Liver (tissue), 9 donors: ENCODE results near the gene TMTC1. TPM values are rescaled to one million over a fixed set of nuclear protein-coding genes. Genes with fewer than 3 reads are reported as not detected.

ENCODE experiments used
- DNase-seq: peaks from one replicate; pipeline ENCODE4 v3.0.0-alpha.2; 2017; ENCODE audit warnings: low spot score
- H3K27ac ChIP-seq, 2 donors: one replicate each; pipeline ENCODE4 v1.7.0; 2013; ENCODE audit warnings: inconsistent platforms in 2 of 2, low read length in 2 of 2, control low read depth in 1 of 2, low read depth in 1 of 2, mild to moderate bottlenecking in 1 of 2
- H3K27me3 ChIP-seq, 4 donors: one replicate each; pipeline versions ENCODE4 v1.6.1 to v1.7.0; 2013; ENCODE audit warnings: low read length in 3 of 4, inconsistent platforms in 1 of 4, mild to moderate bottlenecking in 1 of 4, moderate library complexity in 1 of 4; ENCODE audit not compliant: control insufficient read depth in 4 of 4, insufficient read depth in 4 of 4
- H3K36me3 ChIP-seq, 4 donors: one replicate each; pipeline versions ENCODE4 v1.6.1 to v1.7.0; 2013; ENCODE audit warnings: low read length in 3 of 4, mild to moderate bottlenecking in 3 of 4, low read depth in 1 of 4, moderate library complexity in 1 of 4; ENCODE audit not compliant: control insufficient read depth in 4 of 4, insufficient read depth in 3 of 4
- H3K4me1 ChIP-seq, 4 donors: one replicate each; pipeline versions ENCODE4 v1.6.1 to v1.7.0; 2013; ENCODE audit warnings: low read length in 3 of 4, mild to moderate bottlenecking in 3 of 4, moderate library complexity in 1 of 4; ENCODE audit not compliant: control insufficient read depth in 4 of 4, insufficient read depth in 4 of 4
- H3K4me3 ChIP-seq, 3 donors: one replicate each; pipeline versions ENCODE4 v1.6.1 to v1.7.0; 2013; ENCODE audit warnings: low read length in 3 of 3, control low read depth in 1 of 3, low read depth in 1 of 3, mild to moderate bottlenecking in 1 of 3
- H3K9ac ChIP-seq, 2 donors: one replicate each; pipeline ENCODE4 v1.7.0; 2013; ENCODE audit warnings: low read length in 2 of 2, mild to moderate bottlenecking in 2 of 2, moderate library complexity in 2 of 2, control low read depth in 1 of 2, low read depth in 1 of 2
- H3K9me3 ChIP-seq, 4 donors: one replicate each; pipeline versions ENCODE4 v1.6.1 to v1.7.0; 2013; ENCODE audit warnings: low read length in 3 of 4; ENCODE audit not compliant: control insufficient read depth in 4 of 4
- EGR1 ChIP-seq, 2 donors: IDR thresholded peaks; 2 replicates each; pipeline ENCODE4 v1.6.1; 2016 to 2018; ENCODE audit warnings: antibody characterized with exemption in 2 of 2, low read depth in 2 of 2
- FOXA1 ChIP-seq: IDR thresholded peaks from 2 replicates; pipeline ENCODE4 v1.6.1; 2016; ENCODE audit warnings: antibody characterized with exemption
- FOXA2 ChIP-seq: IDR thresholded peaks from 2 replicates; pipeline ENCODE4 v1.6.1; 2016; ENCODE audit warnings: antibody characterized with exemption
- GABPA ChIP-seq, 2 donors: IDR thresholded peaks in 1 of 2; conservative IDR thresholded peaks in 1 of 2; 2 replicates each; pipeline ENCODE4 v1.6.1; 2016; ENCODE audit warnings: antibody characterized with exemption in 2 of 2, mild to moderate bottlenecking in 1 of 2, moderate library complexity in 1 of 2
- HNF4A ChIP-seq, 2 donors: conservative IDR thresholded peaks; 2 replicates each; pipeline ENCODE4 v1.6.1; 2016; ENCODE audit warnings: antibody characterized with exemption in 2 of 2, mild to moderate bottlenecking in 2 of 2
- HNF4G ChIP-seq: IDR thresholded peaks from 2 replicates; pipeline ENCODE4 v1.6.1; 2016; ENCODE audit warnings: antibody characterized with exemption
- JUND ChIP-seq, 2 donors: IDR thresholded peaks; 2 replicates each; pipeline ENCODE4 v1.6.1; 2016; ENCODE audit warnings: antibody characterized with exemption in 2 of 2
- NR2F2 ChIP-seq: IDR thresholded peaks from 2 replicates; pipeline ENCODE4 v1.6.1; 2016; ENCODE audit warnings: antibody characterized with exemption
- RAD21 ChIP-seq, 2 donors: IDR thresholded peaks; 2 replicates each; pipeline ENCODE4 v1.6.1; 2016; ENCODE audit warnings: antibody characterized with exemption in 2 of 2, mild to moderate bottlenecking in 2 of 2
- RXRA ChIP-seq, 2 donors: IDR thresholded peaks; 2 replicates each; pipeline ENCODE4 v1.6.1; 2017 to 2018; ENCODE audit warnings: antibody characterized with exemption in 2 of 2, mild to moderate bottlenecking in 1 of 2
- SP1 ChIP-seq: IDR thresholded peaks from 2 replicates; pipeline ENCODE4 v1.6.1; 2018; ENCODE audit warnings: antibody characterized with exemption, mild to moderate bottlenecking
- TAF1 ChIP-seq: conservative IDR thresholded peaks from 2 replicates; pipeline ENCODE4 v1.6.1; 2016; ENCODE audit warnings: antibody characterized with exemption, mild to moderate bottlenecking
- YY1 ChIP-seq: IDR thresholded peaks from 2 replicates; pipeline ENCODE4 v1.6.1; 2016; ENCODE audit warnings: antibody characterized with exemption, mild to moderate bottlenecking
- WGBS: extraction: QIAGEN DNeasy Blood & Tissue Kit; methylation state at CpG from one replicate; pipeline ENCODE4 v1.1.7; 2013; 5-methylcytosine and 5-hydroxymethylcytosine counted together
- polyA plus RNA-seq, 2 donors: library from polyadenylated mRNA; stranded (reverse) in 1 of 2; unstranded in 1 of 2; fragments of 200-250 nt in 1 of 2; fragments of >200 nt in 1 of 2; fragmentation: Nextera tagmentation in 1 of 2; extraction: Ambion mirVana in 1 of 2; gene quantifications; one replicate each; pipeline versions ENCODE4 v1.2.1 to v1.2.3, GENCODE V29; 2013 to 2015
- total RNA-seq, 2 donors: library from RNA; depleted of rRNA; stranded (reverse); fragments of >200 nt; gene quantifications; one replicate each; pipeline ENCODE4 v1.2.3, GENCODE V29; 2014
- TF ChIP-seq, protein P1 (sequence below): IDR thresholded peaks from 2 replicates; pipeline ENCODE4 v1.6.1; 2016; ENCODE audit warnings: antibody characterized with exemption
- TF ChIP-seq, protein P2 (sequence below): IDR thresholded peaks from 2 replicates; pipeline ENCODE4 v1.6.1; 2016; ENCODE audit warnings: antibody characterized with exemption, mild to moderate bottlenecking
- TF ChIP-seq, protein P3 (sequence below): IDR thresholded peaks from 2 replicates; pipeline ENCODE4 v1.6.1; 2016; ENCODE audit warnings: antibody characterized with exemption
- TF ChIP-seq, protein P4 (sequence below): IDR thresholded peaks from 2 replicates; pipeline ENCODE4 v1.6.1; 2016; ENCODE audit warnings: antibody characterized with exemption
- donor health status: healthy.
- donor health status: healthy.
- donor health status: healthy.
- donor health status: healthy.
- donor health status: healthy.

The TMTC1 gene
- total and polyA plus RNA-seq, 4 donors = 0.76 to 3.3 (median 2.1) TPM

DNA sequence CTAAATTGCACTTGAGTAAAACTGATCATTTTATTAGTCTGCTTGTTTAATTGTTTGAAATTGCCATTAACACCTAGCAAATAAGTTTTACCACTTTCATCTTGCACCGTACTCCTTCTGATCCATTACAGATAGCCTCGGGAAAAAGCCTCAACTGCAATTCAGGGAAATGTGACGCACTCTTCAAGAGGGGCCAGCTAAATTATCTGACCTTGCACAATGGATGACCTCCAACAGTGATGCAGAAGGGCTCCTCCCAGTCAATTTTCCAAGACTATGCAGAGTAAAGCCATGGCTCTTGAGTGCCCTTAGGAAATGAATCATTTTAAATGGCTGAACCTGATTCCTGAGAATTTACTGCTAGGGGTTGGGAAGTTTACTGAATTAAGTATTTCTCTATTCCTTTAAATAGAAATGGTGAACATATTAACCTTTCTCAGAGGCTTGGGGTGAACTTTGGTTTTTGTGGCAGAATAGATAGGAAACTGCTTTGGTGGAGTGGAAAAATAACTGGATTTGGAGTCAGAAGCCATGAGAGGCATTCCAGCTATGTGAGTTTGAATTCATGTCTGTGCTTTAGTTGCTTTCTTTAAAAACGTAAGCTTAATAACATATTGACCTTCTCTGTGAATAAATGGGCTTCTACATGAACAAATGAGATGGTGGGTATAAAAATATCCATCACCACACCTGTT is 221.5 kb downstream of the TMTC1 start:
- Histone ChIP-seq H3K9ac (no peak overlapping the region), H3K9me3 (no peaks in the 10 kb centered on the region), H3K4me3 (no peak overlapping the region), H3K4me1 (peaks cover 0 to 5% (median 0%) of the 10 kb centered on the region in 4 donors), H3K36me3 (no peaks in the 10 kb centered on the region), H3K27me3 (no peaks in the 10 kb centered on the region), H3K27ac (no peak overlapping the region)
- no peak for DNase-seq
- TF ChIP-seq, protein P1, sequence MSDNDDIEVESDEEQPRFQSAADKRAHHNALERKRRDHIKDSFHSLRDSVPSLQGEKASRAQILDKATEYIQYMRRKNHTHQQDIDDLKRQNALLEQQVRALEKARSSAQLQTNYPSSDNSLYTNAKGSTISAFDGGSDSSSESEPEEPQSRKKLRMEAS = no peak
- TF ChIP-seq JUND (IDR thresholded peaks at IDR 0.05) (peak in 1 of 2 donors; percentile 50), YY1 (peak; percentile 38), HNF4A (conservative IDR thresholded peaks at IDR 0.05) (no peak), NR2F2 (peak; percentile 95), TAF1 (no peak), SP1 (peak; percentile 19), RXRA (IDR thresholded peaks at IDR 0.05) (peak in 1 of 2 donors; percentile 10), HNF4G (no peak), RAD21 (IDR thresholded peaks at IDR 0.05) (no peak), EGR1 (IDR thresholded peaks at IDR 0.05; ENCODE audit: low read depth in 2 of 2) (no peak)
- TF ChIP-seq, protein P2, sequence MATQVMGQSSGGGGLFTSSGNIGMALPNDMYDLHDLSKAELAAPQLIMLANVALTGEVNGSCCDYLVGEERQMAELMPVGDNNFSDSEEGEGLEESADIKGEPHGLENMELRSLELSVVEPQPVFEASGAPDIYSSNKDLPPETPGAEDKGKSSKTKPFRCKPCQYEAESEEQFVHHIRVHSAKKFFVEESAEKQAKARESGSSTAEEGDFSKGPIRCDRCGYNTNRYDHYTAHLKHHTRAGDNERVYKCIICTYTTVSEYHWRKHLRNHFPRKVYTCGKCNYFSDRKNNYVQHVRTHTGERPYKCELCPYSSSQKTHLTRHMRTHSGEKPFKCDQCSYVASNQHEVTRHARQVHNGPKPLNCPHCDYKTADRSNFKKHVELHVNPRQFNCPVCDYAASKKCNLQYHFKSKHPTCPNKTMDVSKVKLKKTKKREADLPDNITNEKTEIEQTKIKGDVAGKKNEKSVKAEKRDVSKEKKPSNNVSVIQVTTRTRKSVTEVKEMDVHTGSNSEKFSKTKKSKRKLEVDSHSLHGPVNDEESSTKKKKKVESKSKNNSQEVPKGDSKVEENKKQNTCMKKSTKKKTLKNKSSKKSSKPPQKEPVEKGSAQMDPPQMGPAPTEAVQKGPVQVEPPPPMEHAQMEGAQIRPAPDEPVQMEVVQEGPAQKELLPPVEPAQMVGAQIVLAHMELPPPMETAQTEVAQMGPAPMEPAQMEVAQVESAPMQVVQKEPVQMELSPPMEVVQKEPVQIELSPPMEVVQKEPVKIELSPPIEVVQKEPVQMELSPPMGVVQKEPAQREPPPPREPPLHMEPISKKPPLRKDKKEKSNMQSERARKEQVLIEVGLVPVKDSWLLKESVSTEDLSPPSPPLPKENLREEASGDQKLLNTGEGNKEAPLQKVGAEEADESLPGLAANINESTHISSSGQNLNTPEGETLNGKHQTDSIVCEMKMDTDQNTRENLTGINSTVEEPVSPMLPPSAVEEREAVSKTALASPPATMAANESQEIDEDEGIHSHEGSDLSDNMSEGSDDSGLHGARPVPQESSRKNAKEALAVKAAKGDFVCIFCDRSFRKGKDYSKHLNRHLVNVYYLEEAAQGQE = no peak
- TF ChIP-seq, protein P3, sequence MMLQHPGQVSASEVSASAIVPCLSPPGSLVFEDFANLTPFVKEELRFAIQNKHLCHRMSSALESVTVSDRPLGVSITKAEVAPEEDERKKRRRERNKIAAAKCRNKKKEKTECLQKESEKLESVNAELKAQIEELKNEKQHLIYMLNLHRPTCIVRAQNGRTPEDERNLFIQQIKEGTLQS = no peak
- WGBS = 75% methylated on average over 4 of the region's 4 CpGs

DNA sequence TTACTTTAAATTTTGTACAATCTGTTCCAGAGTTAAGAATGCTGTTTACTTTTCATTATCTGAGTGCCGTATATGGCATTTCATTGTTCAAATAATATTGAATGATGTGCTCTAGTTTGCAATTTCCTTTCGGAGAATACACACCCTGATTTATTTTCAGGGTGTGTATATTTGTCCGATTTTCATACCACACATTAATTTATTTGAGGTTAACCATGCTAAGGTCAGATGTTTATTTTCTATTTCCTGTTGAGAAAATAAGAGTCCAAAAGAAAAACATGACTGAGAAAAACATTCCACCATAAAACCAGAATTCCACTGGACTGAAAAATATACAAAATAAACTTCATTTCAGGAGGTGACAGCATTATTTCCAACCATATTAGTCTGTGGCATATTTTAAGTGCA is 222.1 kb downstream of the TMTC1 start:
- no peak for TF ChIP-seq EGR1 (IDR thresholded peaks at IDR 0.05; ENCODE audit: low read depth in 2 of 2)
- TF ChIP-seq, protein P2 = no peak
- TF ChIP-seq, protein P3 = no peak
- TF ChIP-seq RAD21 (IDR thresholded peaks at IDR 0.05) = no peak
- TF ChIP-seq FOXA2 = no peak
- no peak for TF ChIP-seq HNF4A (conservative IDR thresholded peaks at IDR 0.05)
- TF ChIP-seq TAF1 = no peak
- no peak for TF ChIP-seq FOXA1
- no peak for TF ChIP-seq JUND (IDR thresholded peaks at IDR 0.05)
- TF ChIP-seq YY1 = no peak
- no peak for TF ChIP-seq SP1
- TF ChIP-seq, protein P1 = no peak
- no peak for TF ChIP-seq NR2F2
- no peak for TF ChIP-seq GABPA (IDR thresholded peaks at IDR 0.05 in 1 of 2, conservative IDR thresholded peaks at IDR 0.05 in 1 of 2)
- TF ChIP-seq HNF4G = no peak
- no peak for TF ChIP-seq RXRA (IDR thresholded peaks at IDR 0.05)
- TF ChIP-seq, protein P4, sequence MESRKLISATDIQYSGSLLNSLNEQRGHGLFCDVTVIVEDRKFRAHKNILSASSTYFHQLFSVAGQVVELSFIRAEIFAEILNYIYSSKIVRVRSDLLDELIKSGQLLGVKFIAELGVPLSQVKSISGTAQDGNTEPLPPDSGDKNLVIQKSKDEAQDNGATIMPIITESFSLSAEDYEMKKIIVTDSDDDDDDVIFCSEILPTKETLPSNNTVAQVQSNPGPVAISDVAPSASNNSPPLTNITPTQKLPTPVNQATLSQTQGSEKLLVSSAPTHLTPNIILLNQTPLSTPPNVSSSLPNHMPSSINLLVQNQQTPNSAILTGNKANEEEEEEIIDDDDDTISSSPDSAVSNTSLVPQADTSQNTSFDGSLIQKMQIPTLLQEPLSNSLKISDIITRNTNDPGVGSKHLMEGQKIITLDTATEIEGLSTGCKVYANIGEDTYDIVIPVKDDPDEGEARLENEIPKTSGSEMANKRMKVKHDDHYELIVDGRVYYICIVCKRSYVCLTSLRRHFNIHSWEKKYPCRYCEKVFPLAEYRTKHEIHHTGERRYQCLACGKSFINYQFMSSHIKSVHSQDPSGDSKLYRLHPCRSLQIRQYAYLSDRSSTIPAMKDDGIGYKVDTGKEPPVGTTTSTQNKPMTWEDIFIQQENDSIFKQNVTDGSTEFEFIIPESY = no peak
- Histone ChIP-seq H3K36me3 (no peaks in the 10 kb centered on the region), H3K9me3 (no peaks in the 10 kb centered on the region), H3K9ac (no peak overlapping the region), H3K27me3 (no peaks in the 10 kb centered on the region), H3K4me1 (peaks cover 0 to 5% (median 0%) of the 10 kb centered on the region in 4 donors), H3K4me3 (no peak overlapping the region), H3K27ac (no peak overlapping the region)
- DNase-seq = no peak
- WGBS = 55% methylated on average over 3 of the region's 3 CpGs
